COLO668 (cell line): ENCODE results near the gene PSPN.

Source experiments
- DNase-seq: peaks from one replicate; lab custom pipeline; 2025; ENCODE audit not compliant: unreplicated experiment; lab: John Stamatoyannopoulos, UW

PSPN gene

GRCh38 chr19:6333439-6333838, 42.3 kb downstream of the PSPN start, which contains the start of gene ACER1:
Gene ACER1 (minus strand): TSS chr19:6333612. CDS start chr19:6333551, 61 bp downstream.
- no peak for DNase-seq

- no peak for DNase-seq
Measured at GRCh38 chr19:6326815-6327214, 48.9 kb downstream of the PSPN start.

- DNase-seq, result no peak
Measured at GRCh38 chr19:6325614-6326013, 50.1 kb downstream of the PSPN start.
